ENCODE data around the gene ZNF593OS. TPM values are rescaled to one million over a fixed set of nuclear protein-coding genes. Genes with fewer than 3 reads are reported as not detected.
A peak's percentile ranks its signal among the peaks of the same experiment; 100 is the strongest.

Gene ZNF593OS
- total and polyA plus RNA-seq, 2 of the 8 experiments (the other 6 are each of a cell fraction or from before 2014, with no cell fraction given), result not detected

GRCh38 chr1:26127235-26128163 is 44.1 kb downstream of the ZNF593OS start:
- Histone ChIP-seq H2AK5ac (ENCODE audit: low read depth, low read length) (no peak overlapping the region), H4K5ac (ENCODE audit: insufficient read length, low read depth, low read length) (no peak overlapping the region), H3K23me2 (ENCODE audit: low read depth, low read length) (no peaks in the 10 kb centered on the region; the same call in 1 of the 2 replicates), H2BK12ac (ENCODE audit: low read depth, low read length) (no peak overlapping the region), H3K18ac (ENCODE audit: extremely low read depth, low read length) (no peak overlapping the region), H3K27me3 (replicated peaks in 1 of 4; ENCODE audit: control insufficient read depth in 3 of 4, extremely low read depth in 1 of 4, insufficient read depth in 3 of 4, low read length in 3 of 4) (no peaks in the 10 kb centered on the region), H2BK120ac (replicated peaks; ENCODE audit: low read depth, low read length) (no peak overlapping the region), H4K20me1 (replicated peaks in 1 of 2; ENCODE audit: control insufficient read depth in 1 of 2, insufficient read depth in 2 of 2, low read length in 2 of 2) (peaks cover 0 to 2% of the 10 kb centered on the region in 2 experiments), H3K27ac (ENCODE audit: low read depth, low read length) (no peak overlapping the region), H3K56ac (replicated peaks; ENCODE audit: insufficient read length, low read depth, low read length) (no peak overlapping the region), H4K8ac (ENCODE audit: extremely low read depth, insufficient read depth, low read length) (no peak overlapping the region), H3K79me1 (ENCODE audit: low read depth, low read length) (no peaks in the 10 kb centered on the region), H2BK20ac (ENCODE audit: low read length) (no peak overlapping the region), H3K79me2 (ENCODE audit: control insufficient read depth in 1 of 2, insufficient read depth in 2 of 2, low read length in 2 of 2) (no peaks in the 10 kb centered on the region), H3K23ac (ENCODE audit: insufficient read length) (no peak overlapping the region), H3K9me3 (ENCODE audit: insufficient read depth in 2 of 2, low read depth in 1 of 2, low read length in 1 of 2) (no peaks in the 10 kb centered on the region), H4K91ac (replicated peaks; ENCODE audit: insufficient read length, low read length) (no peak overlapping the region), H3K4me3 (ENCODE audit: extremely low read depth in 1 of 4, insufficient read depth in 2 of 4, low read depth in 3 of 4, low read length in 4 of 4) (no peak overlapping the region), H3K4me1 (replicated peaks in 1 of 4; ENCODE audit: control insufficient read depth in 3 of 4, insufficient read depth in 4 of 4, low read length in 3 of 4) (no peaks in the 10 kb centered on the region), H3K4me2 (ENCODE audit: insufficient read depth in 1 of 2, low read depth in 2 of 2, low read length in 2 of 2) (no peak overlapping the region), H3K9ac (replicated peaks in 1 of 4; ENCODE audit: extremely low read depth in 1 of 4, low read depth in 3 of 4, low read length in 3 of 4) (no peak overlapping the region), H2BK5ac (ENCODE audit: low read depth, low read length) (no peak overlapping the region), H2AFZ (ENCODE audit: low read length) (no peak overlapping the region), H3K4ac (replicated peaks; ENCODE audit: insufficient read length, low read depth, low read length) (no peak overlapping the region), H2BK15ac (ENCODE audit: low read length) (no peak overlapping the region), H3K14ac (ENCODE audit: insufficient read length) (no peak overlapping the region), H3K36me3 (ENCODE audit: control insufficient read depth in 2 of 4, insufficient read depth in 4 of 4, low read length in 3 of 4) (peaks cover 0 to 1% (median 0%) of the 10 kb centered on the region in 4 experiments; a peak in 1 of 8 replicates)
- CTCF ChIA-PET (ENCODE audit: partially characterized antibody), result interaction anchor here (0.7 to 4.2 kb wide), 7 partner anchors 10 to 98 kb away, joined by 3 to 44 read pairs (median 4); partner anchors contain the start of gene ZNF593
- TF ChIP-seq KDM4A (IDR thresholded peaks at IDR 0.05; ENCODE audit: low read depth, low read length, severe bottlenecking), result no peak
- TF ChIP-seq MAFK (IDR thresholded peaks at IDR 0.05; ENCODE audit: low read depth, low read length), result no peak
- WGBS, 2 experiments (ENCODE audit: extremely low coverage in 1 of 2, insufficient coverage in 1 of 2, insufficient read length in 1 of 2, insufficient replicate concordance in 2 of 2, low coverage in 1 of 2, low lambda C conversion rate in 2 of 2, missing lambda C conversion rate in 1 of 2), result 82% methylated on average over 13 of the region's 13 CpGs; no CpG with 5 or more reads in 1 of the 2 experiments
- POLR2A ChIA-PET (ENCODE audit: partially characterized antibody), result interaction anchor here (0.8 to 1.9 kb wide), 4 partner anchors 7 to 24 kb away, joined by 3 to 4 read pairs (median 4); no protein-coding TSS in a partner anchor
- FAIRE-seq (no peak), DNase-seq (ENCODE audit: low read depth in 1 of 2, low spot score in 2 of 2) (peak in 1 of 2 experiments; percentile 33)

Data from H1 (cell line).